Right lobe of liver (tissue), 6 donors: Measurements from ENCODE around the gene HGFAC. TPM values are rescaled to one million over a fixed set of nuclear protein-coding genes. Genes with fewer than 3 reads are reported as not detected.
A peak's percentile ranks its signal among the peaks of the same experiment; 100 is the strongest.

Source experiments
- ATAC-seq, 4 donors: fragments of 200-7000 bp; cut with Tn5 transposase; one replicate each; pipeline ENCODE4 v1.9.1; 2020; ENCODE audit warnings: mild to moderate bottlenecking in 4 of 4, moderate library complexity in 4 of 4
- DNase-seq, 3 donors: peaks; one replicate each; pipeline ENCODE4 v3.0.0-alpha.2; 2020
- H3K27ac ChIP-seq, 3 donors: fragments of 200-600 bp; one replicate each; pipeline ENCODE4 v1.8.0; 2022
- H3K27me3 ChIP-seq, 2 donors: fragments of 200-600 bp; one replicate each; pipeline ENCODE4 v1.8.0; 2022
- H3K36me3 ChIP-seq, 4 donors: fragments of 200-600 bp; sonication (generic) in 1 of 4; one replicate each; pipeline versions ENCODE4 v1.5.1 to v1.8.0; 2017 to 2022; ENCODE audit warnings: control low read depth in 1 of 4
- H3K4me1 ChIP-seq, 4 donors: fragments of 200-600 bp; sonication (generic) in 1 of 4; one replicate each; pipeline versions ENCODE4 v1.5.1 to v1.8.0; 2017 to 2022; ENCODE audit warnings: control low read depth in 1 of 4
- H3K4me3 ChIP-seq, 3 donors: fragments of 200-600 bp; one replicate each; pipeline ENCODE4 v1.8.0; 2022
- H3K9me3 ChIP-seq, 4 donors: fragments of 200-600 bp; sonication (generic) in 1 of 4; one replicate each; pipeline versions ENCODE4 v1.5.1 to v1.8.0; 2017 to 2022; ENCODE audit warnings: control low read depth in 1 of 4
- CTCF ChIP-seq, 4 donors: fragments of 200-600 bp in 3 of 4; fragments of 450-650 bp in 1 of 4; IDR thresholded peaks; one replicate each; pipeline versions ENCODE4 v1.5.1 to v1.8.0; 2016 to 2022; ENCODE audit warnings: antibody characterized with exemption in 4 of 4, mild to moderate bottlenecking in 2 of 4
- POLR2A ChIP-seq: fragments of 450-650 bp; IDR thresholded peaks from one replicate; pipeline ENCODE4 v1.6.1; 2017; ENCODE audit warnings: antibody characterized with exemption, mild to moderate bottlenecking
- WGBS: methylation state at CpG from one replicate; pipeline ENCODE4 v1.1.6; 2018; ENCODE audit warnings: low coverage, low lambda C conversion rate; ENCODE audit not compliant: insufficient coverage; ENCODE audit errors: missing lambda C conversion rate; 5-methylcytosine and 5-hydroxymethylcytosine counted together
- intact Hi-C, 2 donors: fragments of 100-400 bp; cut with DNase I; formaldehyde crosslinking; loops; one replicate each; pipeline versions ENCODE4 v1.11.2 to v1.14.1; 2022
- total RNA-seq, 6 experiments: library from RNA; depleted of rRNA in 2 of 6; stranded (reverse); fragments of >200 nt in 2 of 6; fragmentation: NEBNext Ultra II Directional in 3 of 6; extraction: Animal tissue kit (Norgen Biotek cat#: 25700) in 3 of 6; gene quantifications; one replicate each; pipeline versions ENCODE4 v1.1.0 to v1.2.4, GENCODE V29; 2016 to 2023
- donor health status: DM: no; HTN: yes; CAD: no.
- donor health status: DM: no; HTN: no; CAD: no.
- donor health status: DM: no; HTN: no; CAD: no.
- donor health status: DM: no; HTN: yes; CAD: no.
- donor health status: DM: no; HTN: yes; CAD: no.

Gene HGFAC
- total RNA-seq, 6 experiments from 2014 or later: 73.9 to 176 (median 140) TPM

GRCh38 chr4:3432381-3432790 lies 9.4 kb upstream of the HGFAC start:
- Histone ChIP-seq H3K36me3 (peaks cover 0 to 11% (median 6%) of the 10 kb centered on the region in 4 donors), H3K4me1 (peaks cover 0 to 2% (median 0%) of the 10 kb centered on the region in 4 donors), H3K27ac (no peak overlapping the region), H3K27me3 (no peaks in the 10 kb centered on the region), H3K4me3 (no peak overlapping the region), H3K9me3 (no peaks in the 10 kb centered on the region)
- intact Hi-C loops: no loop called here
- DNase-seq (peak in 1 of 3 donors; percentile 21), ATAC-seq (no peak)
- TF ChIP-seq POLR2A (no peak), CTCF (IDR thresholded peaks at IDR 0.05) (no peak)
- no CpG with 5 or more reads among the region's 16 CpGs for WGBS

- WGBS: 94% methylated on average over 17 of the region's 32 CpGs
- Histone ChIP-seq H3K36me3 (peaks cover 0 to 11% (median 6%) of the 10 kb centered on the region in 4 donors), H3K4me1 (no peaks in the 10 kb centered on the region), H3K4me3 (no peak overlapping the region), H3K9me3 (no peaks in the 10 kb centered on the region), H3K27me3 (no peaks in the 10 kb centered on the region), H3K27ac (no peak overlapping the region)
- intact Hi-C loops: no loop called here
- DNase-seq: peak in 1 of 3 donors; percentile 15
- TF ChIP-seq POLR2A: no peak
- TF ChIP-seq CTCF (IDR thresholded peaks at IDR 0.05): no peak
- ATAC-seq: no peak
Measured at GRCh38 chr4:3433138-3433869, 8.5 kb upstream of the HGFAC start.

GRCh38 chr4:3434881-3435685 lies 6.7 kb upstream of the HGFAC start:
- intact Hi-C loops: no loop called here
- H3K9me3 ChIP-seq: no peaks in the 10 kb centered on the region
- H3K4me3 ChIP-seq: no peak overlapping the region
- DNase-seq (peak in 1 of 3 donors; percentile 11), ATAC-seq (no peak)
- no peaks in the 10 kb centered on the region for H3K27me3 ChIP-seq
- no peak for TF ChIP-seq CTCF (IDR thresholded peaks at IDR 0.05)
- no peak for TF ChIP-seq POLR2A
- H3K4me1 ChIP-seq: no peaks in the 10 kb centered on the region
- H3K36me3 ChIP-seq: peaks cover 0 to 9% (median 1%) of the 10 kb centered on the region in 4 donors
- H3K27ac ChIP-seq: no peak overlapping the region
- WGBS: no CpG with 5 or more reads among the region's 16 CpGs

GRCh38 chr4:3435686-3435956 lies 6.1 kb upstream of the HGFAC start:
- Histone ChIP-seq H3K27ac (no peak overlapping the region), H3K27me3 (no peaks in the 10 kb centered on the region), H3K9me3 (no peaks in the 10 kb centered on the region), H3K4me3 (no peak overlapping the region), H3K36me3 (peaks cover 0 to 3% (median 1%) of the 10 kb centered on the region in 4 donors), H3K4me1 (no peaks in the 10 kb centered on the region)
- no CpG with 5 or more reads among the region's 4 CpGs for WGBS
- TF ChIP-seq CTCF (IDR thresholded peaks at IDR 0.05): no peak
- TF ChIP-seq POLR2A: no peak
- ATAC-seq: no peak
- intact Hi-C loops: no loop called here
- DNase-seq: peak in 1 of 3 donors; percentile 13
